Activated T-helper 1 cell treated with anti-CD3 and anti-CD28 coated beads, Interleukin-2, amount 50 U/mL, for 16 hours (primary cell): ENCODE data around the gene PBOV1.
"Not testable (repeated sequence)": the region's sequence is repeated elsewhere in the genome, so short reads cannot be mapped to it uniquely, and the experiment has no call there.

Experiments
- DNase-seq, 2 donors: peaks; one replicate each; pipeline ENCODE4 v3.0.0-alpha.2; 2020; ENCODE audit warnings: low read depth in 1 of 2, low spot score in 1 of 2

Gene PBOV1

DNA sequence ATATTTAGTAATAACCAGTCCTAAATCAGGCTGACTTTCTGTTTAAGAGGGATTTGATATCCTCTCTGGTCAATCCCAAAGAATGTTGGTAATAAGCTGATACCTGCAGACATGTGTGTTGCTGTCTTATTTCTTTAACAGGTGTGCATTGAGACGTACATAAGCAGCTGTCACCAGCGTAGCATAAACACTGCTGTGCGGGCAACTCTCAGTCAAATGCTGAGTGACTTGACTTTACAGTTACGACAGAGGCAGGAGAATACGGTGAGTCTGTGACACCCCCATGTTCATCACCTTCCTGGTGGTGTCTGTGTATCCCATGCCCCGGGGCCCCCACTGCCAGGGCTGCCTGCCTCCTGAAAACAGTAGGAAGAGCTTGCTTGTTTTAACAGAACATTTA lies 20.1 kb upstream of the PBOV1 start:
- no peak for DNase-seq

GRCh38 chr6:138237463-138237862 lies 19.2 kb upstream of the PBOV1 start:
- no peak for DNase-seq

- no peak for DNase-seq
Observed at GRCh38 chr6:138235693-138236092, 17.4 kb upstream of the PBOV1 start.

DNA sequence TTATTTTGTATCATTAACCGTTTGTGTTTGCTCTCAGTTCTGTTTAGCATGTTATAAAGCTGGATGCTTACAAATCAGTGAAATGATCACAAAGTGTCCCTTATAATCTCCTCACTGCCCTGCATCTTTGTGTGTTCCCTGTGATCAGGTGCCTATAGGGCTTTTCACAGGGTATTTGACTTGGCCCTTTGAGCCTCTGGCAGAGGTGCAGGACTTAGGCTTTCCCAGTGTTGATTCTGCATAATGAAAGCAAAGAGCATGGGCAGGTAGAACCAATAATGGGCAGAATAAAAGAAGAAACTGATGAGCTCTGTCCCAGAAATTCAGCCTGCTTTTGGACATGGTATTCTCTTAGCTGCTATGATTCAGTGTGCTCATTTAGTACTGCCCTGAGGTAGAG lies 16.9 kb upstream of the PBOV1 start:
- no peak for DNase-seq

DNA sequence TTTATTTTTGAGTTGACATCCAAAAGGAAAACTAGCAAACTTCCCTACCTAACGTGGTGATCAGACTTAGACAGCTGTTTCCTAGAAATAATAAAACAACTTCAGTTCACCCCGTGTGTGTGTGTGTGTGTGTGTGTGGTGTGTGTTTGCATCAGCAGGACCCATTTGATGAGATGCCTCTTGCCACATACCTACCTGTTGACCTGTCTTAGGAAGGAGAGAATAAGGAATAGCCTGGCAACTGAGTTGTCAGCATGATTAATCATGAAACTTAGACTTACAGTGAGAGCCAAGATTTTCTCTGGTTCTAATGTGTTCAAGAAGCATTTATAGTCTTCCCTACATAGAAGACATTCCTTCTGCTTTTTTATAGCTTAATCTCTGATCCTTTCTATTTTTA lies 16.1 kb upstream of the PBOV1 start:
- DNase-seq = no peak

GRCh38 chr6:138231381-138231886 lies 13.1 kb upstream of the PBOV1 start:
- DNase-seq = no peak

DNA sequence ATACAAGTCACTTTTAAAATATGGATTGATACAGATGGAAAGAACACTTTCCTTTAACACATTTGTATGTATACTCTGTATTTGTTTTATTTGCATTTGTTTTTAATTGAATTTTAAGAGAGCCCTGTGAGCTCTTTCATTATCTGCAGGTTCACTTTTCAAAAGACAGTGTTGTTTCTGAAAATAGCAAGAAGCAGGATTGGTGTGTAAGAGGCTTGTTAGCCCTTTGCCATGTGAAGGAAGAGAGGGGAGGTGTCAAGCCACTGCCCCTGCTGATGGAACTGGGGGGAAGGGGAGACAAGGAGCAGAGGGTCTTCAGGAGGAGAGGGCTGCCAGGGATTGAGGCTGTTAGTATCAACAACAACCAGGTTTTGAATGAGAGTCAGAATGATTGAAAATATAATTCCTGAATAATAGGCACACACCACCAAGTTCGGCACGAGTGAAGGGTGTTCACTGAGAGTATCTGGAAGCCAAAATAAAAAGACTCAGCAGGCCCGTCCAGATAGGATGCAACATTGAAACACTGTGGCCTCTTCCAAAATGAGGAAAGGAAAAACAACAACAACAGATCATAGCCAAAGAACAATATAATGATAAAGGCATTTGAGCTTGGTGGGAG lies 12.6 kb upstream of the PBOV1 start:
- no peak for DNase-seq

DNA sequence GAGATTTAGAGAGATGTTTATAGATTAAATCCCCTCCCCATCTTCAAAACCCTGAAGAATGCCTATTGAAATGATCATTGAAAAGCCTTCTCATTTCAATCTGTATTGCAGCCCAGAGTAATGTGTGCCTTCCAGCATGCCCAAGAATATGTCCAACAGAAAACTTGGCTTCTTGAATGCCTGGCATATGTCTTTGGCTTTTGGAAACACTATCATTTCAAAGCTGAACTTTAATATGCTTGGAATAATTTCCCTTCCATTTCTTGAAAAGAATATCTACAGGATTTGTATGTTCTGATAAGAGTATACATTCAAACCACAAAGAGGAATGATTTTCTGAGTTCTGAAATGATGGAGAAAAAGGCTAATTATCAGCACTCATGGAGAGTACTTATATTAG lies 11.9 kb upstream of the PBOV1 start:
- DNase-seq = no peak

DNA sequence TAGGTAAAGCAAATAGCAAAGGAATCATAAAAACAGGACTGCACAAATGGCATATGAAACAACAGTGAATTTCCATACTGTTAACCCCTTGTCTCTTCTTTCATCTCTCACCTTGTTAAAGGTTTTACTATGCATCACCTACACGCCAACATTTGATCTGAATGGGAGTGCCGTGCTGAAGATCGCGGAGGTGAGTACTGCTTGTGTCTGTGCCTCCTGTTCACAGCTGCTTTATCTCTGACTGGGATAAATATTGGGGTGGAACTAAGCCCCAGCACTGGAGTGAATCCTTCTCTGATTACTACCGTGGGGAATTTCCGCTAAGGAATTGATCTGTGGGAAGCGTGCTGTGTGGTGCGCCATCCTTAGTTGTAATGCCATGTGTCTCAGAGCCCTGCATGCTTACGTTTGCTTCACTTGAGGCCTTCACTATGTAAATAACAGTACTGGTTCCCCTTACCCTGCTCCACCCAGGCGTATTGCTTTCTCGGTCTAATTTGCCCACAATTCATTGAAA lies 11.4 kb upstream of the PBOV1 start:
- no peak for DNase-seq

GRCh38 chr6:138229072-138229471 lies 10.8 kb upstream of the PBOV1 start:
- DNase-seq = no peak

- no peak for DNase-seq
Observed at GRCh38 chr6:138227316-138227781, 9.1 kb upstream of the PBOV1 start.

DNA sequence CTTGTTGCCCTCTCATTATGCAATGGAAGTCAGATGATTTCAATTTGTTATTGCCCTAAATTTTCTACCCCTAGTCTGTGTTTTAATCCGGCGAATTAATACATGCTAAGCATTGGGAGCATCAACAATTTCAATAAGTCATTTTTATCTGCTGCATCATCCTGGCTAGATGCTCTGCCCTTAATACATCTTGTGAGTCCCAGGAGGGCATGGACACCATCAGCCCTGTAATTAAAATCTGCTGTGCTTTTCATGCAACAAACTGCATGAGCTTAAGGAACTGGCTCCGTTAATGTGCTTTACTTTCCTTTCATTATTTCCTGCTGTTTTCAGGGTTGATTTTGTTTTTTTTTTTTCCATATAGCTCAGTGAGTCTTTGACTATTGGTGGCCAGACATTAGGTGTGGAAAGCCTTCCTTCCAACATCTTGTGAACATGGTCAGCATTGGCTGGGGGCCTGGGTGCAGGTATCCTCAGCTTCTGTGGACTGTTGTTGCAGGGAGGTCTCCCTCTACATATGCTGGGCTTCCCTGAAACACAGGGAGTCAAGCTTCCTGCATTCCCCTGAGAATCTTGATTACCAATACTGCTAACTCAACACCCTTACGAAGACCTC lies 8.5 kb upstream of the PBOV1 start:
- DNase-seq = no peak

DNA sequence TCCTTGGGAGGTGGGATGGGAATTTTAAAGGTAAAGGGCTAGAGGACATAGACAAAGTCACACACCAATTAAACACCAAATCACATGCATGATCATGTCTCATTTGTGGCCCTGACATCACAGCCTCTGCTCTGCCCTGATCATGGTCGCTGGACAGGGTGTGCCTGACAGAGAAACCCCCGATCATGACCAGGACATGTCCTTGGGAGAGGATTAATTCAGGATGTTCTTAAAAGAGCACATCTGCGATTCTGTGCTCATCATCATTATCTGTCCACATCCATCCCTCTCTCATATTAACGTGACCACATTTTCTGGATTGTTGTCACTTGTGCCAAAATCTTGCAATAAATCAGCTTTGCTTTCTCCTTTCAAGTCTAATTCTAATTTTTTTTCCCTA lies 7.7 kb upstream of the PBOV1 start:
- no peak for DNase-seq

DNA sequence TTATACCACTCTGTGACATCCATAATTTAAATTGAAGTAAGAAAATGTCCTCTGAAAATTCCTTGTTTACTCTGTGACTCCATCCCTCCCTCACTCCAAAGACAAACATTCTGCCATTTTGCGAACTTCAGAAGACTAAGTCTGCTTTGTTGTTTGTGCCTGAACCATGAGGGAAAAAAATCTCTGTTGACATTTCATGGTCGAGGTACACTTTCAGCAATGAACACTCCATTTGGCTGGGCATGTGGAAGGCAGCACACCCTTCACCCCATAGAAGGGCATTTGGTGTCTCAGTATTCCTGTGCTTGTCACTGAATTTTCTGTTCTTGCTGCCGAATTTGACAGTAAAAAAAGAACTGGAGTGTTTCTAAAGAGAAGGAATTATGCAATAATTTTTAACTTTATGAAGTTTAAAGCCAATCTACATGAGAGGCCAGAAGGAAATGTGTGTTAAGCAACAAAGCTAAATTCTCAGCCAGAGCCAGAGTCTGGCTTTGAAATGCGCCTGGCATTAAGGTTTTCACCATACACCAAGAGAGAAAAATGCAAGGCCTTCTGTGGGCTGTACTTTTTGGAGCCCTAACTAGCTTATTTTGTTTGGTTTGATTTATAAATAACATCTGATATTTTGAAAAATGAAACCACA lies 4.7 kb upstream of the PBOV1 start:
- DNase-seq = no peak

GRCh38 chr6:138219901-138220300 lies 1.6 kb upstream of the PBOV1 start:
- DNase-seq = no peak

- no peak for DNase-seq
Observed at GRCh38 chr6:138219398-138219797, 1.1 kb upstream of the PBOV1 start.

DNA sequence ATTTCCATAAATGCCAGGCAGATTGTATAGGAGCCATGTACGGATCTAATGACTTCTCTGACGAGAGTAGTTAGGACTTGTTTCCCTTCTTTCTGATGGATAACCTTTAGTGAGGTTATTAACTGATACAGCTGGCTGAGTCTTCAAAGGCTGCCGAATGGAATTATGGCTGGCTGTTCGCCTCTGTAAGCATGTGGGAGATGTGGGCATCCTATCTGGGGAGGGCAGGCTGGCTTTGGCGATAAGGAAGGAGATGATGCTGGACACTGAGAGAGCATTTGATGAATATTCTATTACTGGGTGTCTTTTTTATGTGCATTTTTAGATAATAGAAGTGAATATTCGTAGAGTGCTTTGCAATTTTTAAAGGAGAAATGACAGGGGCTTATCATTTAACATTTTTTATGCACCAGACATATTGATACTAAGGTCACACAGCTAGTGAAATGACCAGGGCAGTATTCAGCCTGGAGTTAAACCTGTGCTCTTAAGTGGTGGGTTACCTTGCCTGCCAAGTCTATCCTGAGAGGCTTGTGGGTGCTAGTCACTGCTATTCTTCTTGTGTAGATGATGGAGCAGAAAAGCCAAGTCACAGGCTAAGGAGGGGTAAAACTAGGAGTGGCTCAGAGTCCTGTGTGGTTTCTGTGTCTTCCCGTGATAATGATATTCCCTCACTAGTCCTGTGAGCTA lies 3.1 kb downstream of the PBOV1 start:
- no peak for DNase-seq

DNA sequence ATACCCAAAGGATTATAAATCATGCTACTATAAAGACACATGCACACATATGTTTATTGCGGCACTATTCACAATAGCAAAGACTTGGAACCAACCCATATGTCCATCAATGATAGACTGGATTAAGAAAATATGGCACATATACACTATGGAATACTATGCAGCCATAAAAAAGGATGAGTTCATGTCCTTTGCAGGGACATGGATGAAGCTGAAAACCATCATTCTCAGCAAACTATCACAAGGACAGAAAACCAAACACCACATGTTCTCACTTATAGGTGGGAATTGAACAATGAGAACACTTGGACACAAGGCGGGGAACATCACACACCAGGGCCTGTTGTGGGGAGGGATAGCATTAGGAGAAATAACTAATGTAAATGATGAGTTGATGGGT lies 5.8 kb downstream of the PBOV1 start:
- not testable (repeated sequence) for DNase-seq

DNA sequence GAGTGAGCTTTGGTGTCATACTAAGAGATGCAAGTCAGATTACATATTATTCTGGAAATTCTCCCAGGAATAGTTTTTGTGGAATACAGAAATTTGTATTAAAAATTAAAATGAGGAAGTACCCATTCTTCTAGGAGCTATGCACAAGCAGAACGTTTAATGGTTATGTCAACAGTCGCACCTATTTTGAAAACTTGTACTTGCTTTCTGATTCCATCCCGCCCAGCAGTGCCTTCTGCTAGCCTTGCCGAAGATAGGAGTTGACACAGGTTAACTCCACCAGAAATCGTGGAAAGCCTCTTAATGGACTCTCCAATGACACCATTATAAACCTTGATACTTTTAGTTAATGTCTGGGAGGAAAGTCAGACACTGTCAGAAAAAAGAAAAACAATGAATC lies 6.7 kb downstream of the PBOV1 start:
- no peak for DNase-seq

DNA sequence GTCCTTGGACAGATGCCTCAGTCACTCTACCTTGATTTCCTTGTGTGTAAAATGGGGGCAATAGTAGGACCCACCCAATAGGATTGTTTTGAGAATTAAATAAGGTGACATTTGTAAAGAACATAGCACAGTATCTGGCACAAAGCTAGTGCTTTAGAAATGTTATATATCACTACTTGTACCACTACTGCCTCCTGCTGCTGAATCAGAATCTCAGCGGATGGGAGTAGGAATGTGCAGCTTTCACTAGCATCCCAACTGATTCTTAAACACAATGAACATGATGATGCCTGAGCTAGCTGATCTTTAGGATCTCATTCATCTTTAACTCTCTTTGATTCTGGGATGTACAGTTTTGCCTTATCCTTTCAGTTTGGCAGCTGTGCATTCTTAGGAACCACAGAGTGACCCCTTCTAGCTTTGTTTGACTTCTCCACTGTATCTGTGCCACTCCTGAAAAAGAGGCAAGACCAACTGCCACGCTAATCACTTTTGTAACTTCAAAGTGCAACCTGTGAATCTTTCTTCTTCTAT lies 7.2 kb downstream of the PBOV1 start:
- DNase-seq = no peak

DNA sequence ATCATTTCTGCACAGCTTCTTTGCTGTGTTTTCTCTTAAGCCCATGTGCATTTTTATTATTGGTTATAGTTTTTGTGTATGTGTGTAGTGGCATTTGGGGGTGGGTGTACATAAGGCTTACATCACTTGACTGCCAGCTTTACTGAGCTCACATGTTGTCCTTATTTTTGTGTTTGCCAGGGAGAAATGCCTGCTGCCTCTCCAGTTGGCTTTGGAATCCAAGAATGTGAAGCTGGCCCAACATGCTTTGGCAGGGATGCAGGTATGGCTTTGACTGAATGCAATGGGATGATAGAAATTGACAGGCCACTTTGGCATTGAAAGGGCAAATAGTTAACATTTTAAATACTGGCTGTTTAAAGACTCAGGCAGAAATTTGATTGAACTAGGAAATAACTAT lies 11.4 kb downstream of the PBOV1 start:
- no peak for DNase-seq
